Choroid plexus epithelial cell (primary cell): ENCODE measurements around the gene RFFL.

Experiments
- DNase-seq: peaks from one replicate; pipeline ENCODE4 v3.0.0-alpha.2; 2010; ENCODE audit warnings: low read depth
- H3K4me3 ChIP-seq: 2 replicates; pipeline ENCODE4 v1.5.1; 2011; ENCODE audit warnings: low read depth, mild to moderate bottlenecking, control low read depth, low read length, moderate library complexity
- CTCF ChIP-seq: conservative IDR thresholded peaks from 2 replicates; pipeline ENCODE4 v1.5.1; 2011; ENCODE audit warnings: low read depth, mild to moderate bottlenecking, control low read depth, inconsistent platforms, low read length, moderate library complexity

Gene RFFL

GRCh38 chr17:35021520-35022380 is 41.8 kb downstream of the RFFL start:
- TF ChIP-seq CTCF = no peak
- no peak overlapping the region for H3K4me3 ChIP-seq
- DNase-seq = peak; percentile 29

- no peak for TF ChIP-seq CTCF
These were observed 43.9 kb downstream of the RFFL start for GRCh38 chr17:35019386-35020179.

GRCh38 chr17:35018814-35019213 is 44.7 kb downstream of the RFFL start:
- TF ChIP-seq CTCF = no peak
- DNase-seq = no peak
- H3K4me3 ChIP-seq = no peak overlapping the region

More at GRCh38 chr17:35019386-35020179, 43.9 kb downstream of the RFFL start:
- H3K4me3 ChIP-seq = no peak overlapping the region
- no peak for DNase-seq

- no peak for DNase-seq
- no peak overlapping the region for H3K4me3 ChIP-seq
- TF ChIP-seq CTCF = no peak
These were observed 46.5 kb downstream of the RFFL start for GRCh38 chr17:35017021-35017420.

GRCh38 chr17:35016369-35016768 is 47.1 kb downstream of the RFFL start:
- H3K4me3 ChIP-seq = no peak overlapping the region
- TF ChIP-seq CTCF = no peak
- no peak for DNase-seq

GRCh38 chr17:35011671-35012216 is 51.8 kb downstream of the RFFL start:
- no peak overlapping the region for H3K4me3 ChIP-seq
- no peak for TF ChIP-seq CTCF
- DNase-seq = peak; percentile 57
